ENCODE measurements around the gene FAAH. TPM values are rescaled to one million over a fixed set of nuclear protein-coding genes. Genes with fewer than 3 reads are reported as not detected.

FAAH gene
- total and polyA plus RNA-seq, 2 donors, result 6.9 to 10.6 TPM

GRCh38 chr1:46405724-46406123, 11.6 kb downstream of the FAAH start:
- Histone ChIP-seq H3K4me3 (ENCODE audit: low read depth, low read length) (no peak overlapping the region), H3K4me1 (ENCODE audit: insufficient read depth) (no peaks in the 10 kb centered on the region), H3K36me3 (ENCODE audit: insufficient read depth) (no peaks in the 10 kb centered on the region), H3K27ac (ENCODE audit: low read depth) (no peak overlapping the region)
- WGBS, result 82% methylated on average over 17 of the region's 17 CpGs
- DNase-seq (ENCODE audit: extremely low spot score), result no peak

- H3K4me1 ChIP-seq (ENCODE audit: insufficient read depth), result no peaks in the 10 kb centered on the region
- 63% methylated on average over 13 of the region's 13 CpGs for WGBS
- H3K4me3 ChIP-seq (ENCODE audit: low read depth, low read length), result no peak overlapping the region
- no peak overlapping the region for H3K27ac ChIP-seq (ENCODE audit: low read depth)
- DNase-seq (ENCODE audit: extremely low spot score), result no peak
- no peaks in the 10 kb centered on the region for H3K36me3 ChIP-seq (ENCODE audit: insufficient read depth)
These were observed 12.9 kb downstream of the FAAH start for GRCh38 chr1:46406881-46407608.

GRCh38 chr1:46407636-46408035, 13.5 kb downstream of the FAAH start:
- Histone ChIP-seq H3K27ac (ENCODE audit: low read depth) (no peak overlapping the region), H3K4me3 (ENCODE audit: low read depth, low read length) (no peak overlapping the region), H3K4me1 (ENCODE audit: insufficient read depth) (no peaks in the 10 kb centered on the region), H3K36me3 (ENCODE audit: insufficient read depth) (no peaks in the 10 kb centered on the region)
- WGBS, result 94% methylated on average over 9 of the region's 9 CpGs
- DNase-seq (ENCODE audit: extremely low spot score), result no peak

GRCh38 chr1:46408356-46409062, 14.4 kb downstream of the FAAH start:
- no peak overlapping the region for H3K27ac ChIP-seq (ENCODE audit: low read depth)
- WGBS, result 96% methylated on average over 12 of the region's 12 CpGs
- no peaks in the 10 kb centered on the region for H3K36me3 ChIP-seq (ENCODE audit: insufficient read depth)
- H3K4me1 ChIP-seq (ENCODE audit: insufficient read depth), result no peaks in the 10 kb centered on the region
- no peak overlapping the region for H3K4me3 ChIP-seq (ENCODE audit: low read depth, low read length)
- DNase-seq (ENCODE audit: extremely low spot score), result no peak

GRCh38 chr1:46409063-46409372, 14.9 kb downstream of the FAAH start:
- WGBS, result 94% methylated on average over 1 of the region's 1 CpG
- no peak overlapping the region for H3K27ac ChIP-seq (ENCODE audit: low read depth)
- no peak overlapping the region for H3K4me3 ChIP-seq (ENCODE audit: low read depth, low read length)
- DNase-seq (ENCODE audit: extremely low spot score), result no peak
- no peaks in the 10 kb centered on the region for H3K36me3 ChIP-seq (ENCODE audit: insufficient read depth)
- H3K4me1 ChIP-seq (ENCODE audit: insufficient read depth), result no peaks in the 10 kb centered on the region

GRCh38 chr1:46410156-46411009, 16.3 kb downstream of the FAAH start:
- Histone ChIP-seq H3K36me3 (ENCODE audit: insufficient read depth) (no peaks in the 10 kb centered on the region), H3K4me1 (ENCODE audit: insufficient read depth) (no peaks in the 10 kb centered on the region), H3K4me3 (ENCODE audit: low read depth, low read length) (no peak overlapping the region), H3K27ac (ENCODE audit: low read depth) (no peak overlapping the region)
- no peak for DNase-seq (ENCODE audit: extremely low spot score)
- 89% methylated on average over 17 of the region's 17 CpGs for WGBS

- Histone ChIP-seq H3K4me3 (ENCODE audit: low read depth, low read length) (no peak overlapping the region), H3K4me1 (ENCODE audit: insufficient read depth) (no peaks in the 10 kb centered on the region), H3K36me3 (ENCODE audit: insufficient read depth) (no peaks in the 10 kb centered on the region), H3K27ac (ENCODE audit: low read depth) (no peak overlapping the region)
- 92% methylated on average over 7 of the region's 7 CpGs for WGBS
- no peak for DNase-seq (ENCODE audit: extremely low spot score)
These were observed 16.9 kb downstream of the FAAH start for GRCh38 chr1:46411010-46411405.

- Histone ChIP-seq H3K27ac (ENCODE audit: low read depth) (no peak overlapping the region), H3K4me3 (ENCODE audit: low read depth, low read length) (no peak overlapping the region), H3K4me1 (ENCODE audit: insufficient read depth) (no peaks in the 10 kb centered on the region), H3K36me3 (ENCODE audit: insufficient read depth) (no peaks in the 10 kb centered on the region)
- DNase-seq (ENCODE audit: extremely low spot score), result no peak
- WGBS, result 88% methylated on average over 16 of the region's 16 CpGs
These were observed 17.7 kb downstream of the FAAH start for GRCh38 chr1:46411601-46412341.

GRCh38 chr1:46412893-46413595, 18.9 kb downstream of the FAAH start:
- H3K4me1 ChIP-seq (ENCODE audit: insufficient read depth), result no peaks in the 10 kb centered on the region
- WGBS, result 77% methylated on average over 13 of the region's 13 CpGs
- H3K36me3 ChIP-seq (ENCODE audit: insufficient read depth), result no peaks in the 10 kb centered on the region
- no peak overlapping the region for H3K27ac ChIP-seq (ENCODE audit: low read depth)
- no peak overlapping the region for H3K4me3 ChIP-seq (ENCODE audit: low read depth, low read length)
- DNase-seq (ENCODE audit: extremely low spot score), result no peak

GRCh38 chr1:46413596-46413985, 19.5 kb downstream of the FAAH start:
- no peaks in the 10 kb centered on the region for H3K4me1 ChIP-seq (ENCODE audit: insufficient read depth)
- DNase-seq (ENCODE audit: extremely low spot score), result no peak
- H3K27ac ChIP-seq (ENCODE audit: low read depth), result no peak overlapping the region
- WGBS, result 69% methylated on average over 7 of the region's 7 CpGs
- no peaks in the 10 kb centered on the region for H3K36me3 ChIP-seq (ENCODE audit: insufficient read depth)
- H3K4me3 ChIP-seq (ENCODE audit: low read depth, low read length), result no peak overlapping the region

- Histone ChIP-seq H3K27ac (ENCODE audit: low read depth) (no peak overlapping the region), H3K36me3 (ENCODE audit: insufficient read depth) (no peaks in the 10 kb centered on the region), H3K4me1 (ENCODE audit: insufficient read depth) (no peaks in the 10 kb centered on the region), H3K4me3 (ENCODE audit: low read depth, low read length) (no peak overlapping the region)
- WGBS, result 79% methylated on average over 4 of the region's 4 CpGs
- DNase-seq (ENCODE audit: extremely low spot score), result no peak
These were observed 21.4 kb downstream of the FAAH start for GRCh38 chr1:46415514-46415913.

GRCh38 chr1:46418976-46419375, 24.9 kb downstream of the FAAH start:
- WGBS, result 87% methylated on average over 10 of the region's 10 CpGs
- no peak for DNase-seq (ENCODE audit: extremely low spot score)
- H3K4me3 ChIP-seq (ENCODE audit: low read depth, low read length), result no peak overlapping the region
- no peaks in the 10 kb centered on the region for H3K36me3 ChIP-seq (ENCODE audit: insufficient read depth)
- no peaks in the 10 kb centered on the region for H3K4me1 ChIP-seq (ENCODE audit: insufficient read depth)
- no peak overlapping the region for H3K27ac ChIP-seq (ENCODE audit: low read depth)

GRCh38 chr1:46420533-46420915, 26.4 kb downstream of the FAAH start:
- 78% methylated on average over 4 of the region's 4 CpGs for WGBS
- H3K27ac ChIP-seq (ENCODE audit: low read depth), result no peak overlapping the region
- no peaks in the 10 kb centered on the region for H3K36me3 ChIP-seq (ENCODE audit: insufficient read depth)

More at GRCh38 chr1:46420533-46420915, 26.4 kb downstream of the FAAH start:
- DNase-seq (ENCODE audit: extremely low spot score), result no peak
- Histone ChIP-seq H3K4me1 (ENCODE audit: insufficient read depth) (no peaks in the 10 kb centered on the region), H3K4me3 (ENCODE audit: low read depth, low read length) (no peak overlapping the region)

All from urinary bladder (tissue), 4 donors.